GM12878 (cell line): ENCODE data around the gene SLC9C2. TPM values are rescaled to one million over a fixed set of nuclear protein-coding genes. Genes with fewer than 3 reads are reported as not detected.

Source experiments
- BCLAF1 ChIP-seq: fragments of 450-650 bp; IDR thresholded peaks from 2 replicates; pipeline ENCODE4 v1.6.1; 2017; ENCODE audit warnings: antibody characterized with exemption, mild to moderate bottlenecking, moderate library complexity
- CUX1 ChIP-seq: IDR thresholded peaks from 2 replicates; pipeline ENCODE4 v1.6.1; 2012; ENCODE audit warnings: improper control_type of control experiment, low read depth, low read length; ENCODE audit not compliant: insufficient replicate concordance
- FOS ChIP-seq: IDR thresholded peaks from 3 replicates; pipeline ENCODE4 v1.6.1; 2011; ENCODE audit warnings: borderline replicate concordance; ENCODE audit not compliant: insufficient read length; ENCODE audit errors: extremely low read depth
- HCFC1 ChIP-seq: fragments of 150-350 bp; IDR thresholded peaks from 2 replicates; pipeline ENCODE4 v1.6.1; 2014; ENCODE audit warnings: low read length
- IRF4 ChIP-seq: IDR thresholded peaks from 2 replicates; pipeline ENCODE4 v1.6.1; 2011; ENCODE audit warnings: low read depth, low read length
- PBX3 ChIP-seq: IDR thresholded peaks from 2 replicates; pipeline ENCODE4 v1.6.1; 2011; ENCODE audit warnings: mild to moderate bottlenecking, low read depth, low read length, moderate library complexity; ENCODE audit not compliant: insufficient replicate concordance
- STAT3 ChIP-seq: IDR thresholded peaks from 2 replicates; pipeline ENCODE4 v1.6.1; 2011; ENCODE audit warnings: low read depth, low read length, improper control_type of control experiment
- polyA plus RNA-seq, 11 experiments: library from polyadenylated mRNA; depleted of rRNA in 4 of 11; unstranded in 6 of 11; stranded (reverse) in 5 of 11; fragments of >200 nt; fragmentation: Nextera tagmentation in 4 of 11; fragmentation: Illumina TruSeq in 1 of 11; extraction: Ambion mirVana in 4 of 11; extraction: Trizol in 1 of 11; gene quantifications; 1 replicate in 1 of 11; 2 replicates in 10 of 11; pipeline versions ENCODE4 v1.2.1 to v1.2.3, GENCODE V29; 2011 to 2016; ENCODE audit warnings: inconsistent platforms in 2 of 11, missing spikeins in 2 of 11, low read depth in 1 of 11
- total RNA-seq, 4 experiments: library from RNA; depleted of rRNA in 3 of 4; stranded (reverse); fragments of >200 nt in 3 of 4; fragmentation: Illumina TruSeq in 1 of 4; extraction: Trizol in 1 of 4; gene quantifications; 2 replicates each; pipeline versions ENCODE4 v1.2.1 to v1.2.3, GENCODE V29; 2013 to 2021

The SLC9C2 gene
- total and polyA plus RNA-seq, 10 of the 15 experiments (the other 5 are each of a cell fraction or from before 2014, with no cell fraction given) = not detected

- TF ChIP-seq CUX1 = no peak
- TF ChIP-seq FOS = no peak
- TF ChIP-seq PBX3 = no peak
- no peak for TF ChIP-seq IRF4
- no peak for TF ChIP-seq HCFC1
- no peak for TF ChIP-seq BCLAF1
- TF ChIP-seq STAT3 = no peak
- TF ChIP-seq, all 136 proteins: peak for 0
Observed at GRCh38 chr1:173453982-173454381, 148.9 kb downstream of the SLC9C2 start (continued).
